HG02763 (cell line): ENCODE measurements around the gene CLEC16A.

Experiments used
- ATAC-seq: cut with Tn5 transposase; IDR thresholded peaks from one replicate; pipeline ENCODE4 v1.9.1; 2021; ENCODE audit warnings: mild to moderate bottlenecking, moderate library complexity; ENCODE audit not compliant: unreplicated experiment

The CLEC16A gene, protein sequence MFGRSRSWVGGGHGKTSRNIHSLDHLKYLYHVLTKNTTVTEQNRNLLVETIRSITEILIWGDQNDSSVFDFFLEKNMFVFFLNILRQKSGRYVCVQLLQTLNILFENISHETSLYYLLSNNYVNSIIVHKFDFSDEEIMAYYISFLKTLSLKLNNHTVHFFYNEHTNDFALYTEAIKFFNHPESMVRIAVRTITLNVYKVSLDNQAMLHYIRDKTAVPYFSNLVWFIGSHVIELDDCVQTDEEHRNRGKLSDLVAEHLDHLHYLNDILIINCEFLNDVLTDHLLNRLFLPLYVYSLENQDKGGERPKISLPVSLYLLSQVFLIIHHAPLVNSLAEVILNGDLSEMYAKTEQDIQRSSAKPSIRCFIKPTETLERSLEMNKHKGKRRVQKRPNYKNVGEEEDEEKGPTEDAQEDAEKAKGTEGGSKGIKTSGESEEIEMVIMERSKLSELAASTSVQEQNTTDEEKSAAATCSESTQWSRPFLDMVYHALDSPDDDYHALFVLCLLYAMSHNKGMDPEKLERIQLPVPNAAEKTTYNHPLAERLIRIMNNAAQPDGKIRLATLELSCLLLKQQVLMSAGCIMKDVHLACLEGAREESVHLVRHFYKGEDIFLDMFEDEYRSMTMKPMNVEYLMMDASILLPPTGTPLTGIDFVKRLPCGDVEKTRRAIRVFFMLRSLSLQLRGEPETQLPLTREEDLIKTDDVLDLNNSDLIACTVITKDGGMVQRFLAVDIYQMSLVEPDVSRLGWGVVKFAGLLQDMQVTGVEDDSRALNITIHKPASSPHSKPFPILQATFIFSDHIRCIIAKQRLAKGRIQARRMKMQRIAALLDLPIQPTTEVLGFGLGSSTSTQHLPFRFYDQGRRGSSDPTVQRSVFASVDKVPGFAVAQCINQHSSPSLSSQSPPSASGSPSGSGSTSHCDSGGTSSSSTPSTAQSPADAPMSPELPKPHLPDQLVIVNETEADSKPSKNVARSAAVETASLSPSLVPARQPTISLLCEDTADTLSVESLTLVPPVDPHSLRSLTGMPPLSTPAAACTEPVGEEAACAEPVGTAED

DNA sequence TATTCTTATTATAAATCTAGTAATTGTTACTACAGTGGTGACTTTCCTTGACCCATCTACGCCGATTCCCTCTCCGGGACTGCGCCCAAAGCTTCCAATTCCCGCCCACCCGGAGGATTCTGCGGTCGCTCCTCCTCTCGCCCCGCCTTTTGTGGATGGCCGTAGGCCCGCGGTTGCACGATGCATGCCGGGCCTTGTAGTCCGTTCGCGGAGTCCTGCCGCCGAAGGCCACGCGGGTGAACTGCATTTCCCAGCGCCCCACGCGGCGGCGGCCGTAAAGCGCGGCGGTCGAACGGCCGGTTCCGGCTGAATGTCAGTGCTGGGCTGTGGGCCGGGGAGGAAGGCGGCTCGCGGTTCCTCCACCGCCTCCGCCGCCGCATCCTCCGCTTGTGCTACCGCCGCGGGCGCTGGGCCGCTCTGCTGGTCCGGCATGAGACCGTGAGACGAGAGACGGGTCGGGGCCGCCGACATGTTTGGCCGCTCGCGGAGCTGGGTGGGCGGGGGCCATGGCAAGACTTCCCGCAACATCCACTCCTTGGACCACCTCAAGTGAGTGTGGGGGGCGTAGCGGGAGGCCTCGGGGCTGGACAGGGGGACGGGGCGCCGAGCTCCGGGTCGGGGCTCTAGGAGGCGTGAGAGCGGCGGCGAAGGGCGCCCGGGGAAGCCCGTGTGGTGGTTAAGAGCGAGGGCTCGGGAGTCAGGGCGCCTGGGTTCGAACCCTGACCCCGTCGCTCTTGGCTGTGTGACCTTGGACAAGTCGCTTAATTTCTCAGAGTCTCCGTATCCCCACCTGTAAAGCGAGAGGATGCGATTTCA lies at the start of gene CLEC16A:
CLEC16A (plus strand) TSS at position 316 of the 816 bp plus-strand sequence; CDS start at position 470, 154 bp downstream.
- peak; percentile 65 for ATAC-seq

DNA sequence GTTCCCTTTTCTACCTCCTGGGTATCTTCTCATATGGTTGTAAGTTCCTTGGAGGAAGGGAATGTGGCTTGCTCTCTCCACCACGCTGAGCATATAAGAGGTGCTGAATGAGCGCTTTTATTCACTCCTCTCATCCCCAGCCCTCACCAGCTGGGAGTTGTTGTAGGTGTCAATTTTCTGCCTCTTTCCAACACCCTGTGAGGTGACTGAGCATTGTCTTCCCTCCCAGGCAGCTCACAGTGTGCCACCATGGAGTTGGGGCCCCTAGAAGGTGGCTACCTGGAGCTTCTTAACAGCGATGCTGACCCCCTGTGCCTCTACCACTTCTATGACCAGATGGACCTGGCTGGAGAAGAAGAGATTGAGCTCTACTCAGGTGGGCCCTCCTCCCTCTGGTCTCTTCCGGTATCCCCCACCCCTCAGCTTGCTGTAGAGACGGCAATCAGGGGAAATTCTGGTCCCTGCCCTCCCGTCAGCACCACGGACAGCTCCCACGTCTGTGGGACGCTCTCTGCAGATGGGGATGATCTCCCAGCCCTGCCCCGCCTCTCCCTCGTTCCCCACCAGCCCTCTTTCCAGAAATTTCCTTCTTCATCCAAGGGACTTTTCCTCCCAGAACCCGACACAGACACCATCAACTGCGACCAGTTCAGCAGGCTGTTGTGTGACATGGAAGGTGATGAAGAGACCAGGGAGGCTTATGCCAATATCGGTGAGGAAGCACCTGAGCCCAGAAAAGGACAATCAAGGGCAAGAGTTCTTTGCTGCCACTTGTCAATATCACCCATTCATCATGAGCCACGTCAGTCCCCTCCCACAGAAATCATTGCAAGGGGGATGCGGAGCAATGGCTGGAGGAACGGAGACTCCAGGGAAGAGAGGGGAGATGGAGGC lies 49.1 kb upstream of the CLEC16A start:
- ATAC-seq, result no peak

DNA sequence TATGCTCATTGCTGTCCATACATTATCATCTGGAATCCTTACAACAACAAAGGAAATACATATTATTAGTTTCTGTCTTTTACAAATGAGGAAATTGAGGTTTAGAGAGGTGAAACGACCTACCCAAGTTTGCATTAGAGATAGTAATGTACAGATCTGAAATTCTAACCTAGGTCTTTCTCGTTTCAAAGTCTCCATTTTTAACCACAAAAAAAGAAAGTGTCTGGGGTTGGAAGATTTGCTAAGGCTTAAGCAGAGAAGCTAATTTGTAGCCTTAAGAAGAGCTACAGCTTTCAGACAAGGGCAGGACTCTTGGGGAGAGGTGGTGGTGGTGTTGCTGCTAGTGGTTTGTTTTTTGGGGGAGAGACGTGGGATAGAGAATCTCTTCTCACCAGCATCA lies 48.2 kb upstream of the CLEC16A start:
- ATAC-seq, result no peak

DNA sequence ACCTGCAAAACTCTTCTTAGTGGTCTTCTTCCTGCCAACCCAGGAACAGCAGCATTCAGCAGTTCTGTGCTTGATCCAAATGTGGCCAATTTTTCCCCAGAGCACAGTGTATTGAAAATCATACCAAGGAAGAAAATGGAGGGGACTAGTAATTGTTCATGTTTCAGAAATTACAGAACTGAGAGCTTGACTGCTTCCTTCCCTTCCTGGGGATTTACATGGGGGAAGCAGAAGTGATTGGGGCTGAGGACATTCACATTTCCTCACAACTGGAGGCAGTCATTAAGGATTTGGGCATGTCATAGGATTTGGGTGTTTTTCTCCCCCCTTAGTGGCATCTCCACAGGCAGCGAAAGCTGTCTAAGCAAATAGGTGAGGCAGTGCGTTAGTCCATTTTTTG lies 47.6 kb upstream of the CLEC16A start:
- ATAC-seq, result no peak

DNA sequence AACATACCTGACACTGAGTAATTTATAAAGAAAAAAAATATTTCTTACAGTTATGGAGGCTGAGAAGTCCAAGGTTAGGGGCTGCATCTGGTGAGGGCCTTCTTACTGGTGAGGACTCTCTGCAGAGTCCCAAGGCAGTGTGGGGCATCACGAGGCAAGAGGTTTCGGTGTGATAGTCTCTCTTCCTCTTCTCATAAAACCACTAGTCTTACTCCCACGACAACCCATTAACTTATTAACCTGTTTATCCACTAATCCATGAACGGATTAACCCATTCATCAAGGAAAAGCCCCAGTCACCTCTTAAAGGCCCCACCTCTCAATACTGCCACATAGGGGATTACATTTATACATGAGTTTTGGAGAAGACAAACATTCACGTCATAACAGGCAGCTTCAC lies 47.2 kb upstream of the CLEC16A start:
- peak; percentile 52 for ATAC-seq

DNA sequence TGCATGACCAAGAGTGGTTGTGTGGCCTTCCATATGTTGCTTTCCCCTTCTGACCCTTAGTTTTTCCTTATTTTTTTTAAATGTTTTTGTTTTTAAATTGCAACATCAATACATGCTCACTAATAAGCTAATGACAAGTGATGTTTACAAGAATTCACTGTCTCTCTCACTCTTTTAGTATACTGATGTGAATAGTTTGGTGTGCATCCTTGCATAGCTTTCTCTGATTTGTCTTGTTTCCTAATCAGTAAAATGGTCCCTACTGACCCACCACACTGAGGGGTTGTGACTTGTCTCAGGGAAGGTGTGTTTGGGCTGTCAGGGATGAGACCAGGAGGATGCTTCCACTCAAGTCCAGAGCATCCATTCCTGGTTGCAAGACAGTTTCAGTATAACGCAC lies 41.4 kb upstream of the CLEC16A start:
- ATAC-seq, result no peak

DNA sequence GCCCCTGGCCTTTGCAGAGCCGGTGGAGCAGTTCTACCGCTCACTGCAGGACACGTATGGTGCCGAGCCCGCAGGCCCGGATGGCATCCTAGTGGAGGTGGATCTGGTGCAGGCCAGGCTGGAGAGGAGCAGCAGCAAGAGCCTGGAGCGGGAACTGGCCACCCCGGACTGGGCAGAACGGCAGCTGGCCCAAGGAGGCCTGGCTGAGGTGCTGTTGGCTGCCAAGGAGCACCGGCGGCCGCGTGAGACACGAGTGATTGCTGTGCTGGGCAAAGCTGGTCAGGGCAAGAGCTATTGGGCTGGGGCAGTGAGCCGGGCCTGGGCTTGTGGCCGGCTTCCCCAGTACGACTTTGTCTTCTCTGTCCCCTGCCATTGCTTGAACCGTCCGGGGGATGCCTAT lies 37.9 kb upstream of the CLEC16A start:
- no peak for ATAC-seq

DNA sequence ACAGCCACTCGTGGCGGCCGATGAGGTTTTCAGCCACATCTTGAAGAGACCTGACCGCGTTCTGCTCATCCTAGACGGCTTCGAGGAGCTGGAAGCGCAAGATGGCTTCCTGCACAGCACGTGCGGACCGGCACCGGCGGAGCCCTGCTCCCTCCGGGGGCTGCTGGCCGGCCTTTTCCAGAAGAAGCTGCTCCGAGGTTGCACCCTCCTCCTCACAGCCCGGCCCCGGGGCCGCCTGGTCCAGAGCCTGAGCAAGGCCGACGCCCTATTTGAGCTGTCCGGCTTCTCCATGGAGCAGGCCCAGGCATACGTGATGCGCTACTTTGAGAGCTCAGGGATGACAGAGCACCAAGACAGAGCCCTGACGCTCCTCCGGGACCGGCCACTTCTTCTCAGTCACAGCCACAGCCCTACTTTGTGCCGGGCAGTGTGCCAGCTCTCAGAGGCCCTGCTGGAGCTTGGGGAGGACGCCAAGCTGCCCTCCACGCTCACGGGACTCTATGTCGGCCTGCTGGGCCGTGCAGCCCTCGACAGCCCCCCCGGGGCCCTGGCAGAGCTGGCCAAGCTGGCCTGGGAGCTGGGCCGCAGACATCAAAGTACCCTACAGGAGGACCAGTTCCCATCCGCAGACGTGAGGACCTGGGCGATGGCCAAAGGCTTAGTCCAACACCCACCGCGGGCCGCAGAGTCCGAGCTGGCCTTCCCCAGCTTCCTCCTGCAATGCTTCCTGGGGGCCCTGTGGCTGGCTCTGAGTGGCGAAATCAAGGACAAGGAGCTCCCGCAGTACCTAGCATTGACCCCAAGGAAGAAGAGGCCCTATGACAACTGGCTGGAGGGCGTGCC lies 37.2 kb upstream of the CLEC16A start:
- no peak for ATAC-seq

DNA sequence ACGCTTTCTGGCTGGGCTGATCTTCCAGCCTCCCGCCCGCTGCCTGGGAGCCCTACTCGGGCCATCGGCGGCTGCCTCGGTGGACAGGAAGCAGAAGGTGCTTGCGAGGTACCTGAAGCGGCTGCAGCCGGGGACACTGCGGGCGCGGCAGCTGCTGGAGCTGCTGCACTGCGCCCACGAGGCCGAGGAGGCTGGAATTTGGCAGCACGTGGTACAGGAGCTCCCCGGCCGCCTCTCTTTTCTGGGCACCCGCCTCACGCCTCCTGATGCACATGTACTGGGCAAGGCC lies 36.7 kb upstream of the CLEC16A start:
- ATAC-seq, result no peak

DNA sequence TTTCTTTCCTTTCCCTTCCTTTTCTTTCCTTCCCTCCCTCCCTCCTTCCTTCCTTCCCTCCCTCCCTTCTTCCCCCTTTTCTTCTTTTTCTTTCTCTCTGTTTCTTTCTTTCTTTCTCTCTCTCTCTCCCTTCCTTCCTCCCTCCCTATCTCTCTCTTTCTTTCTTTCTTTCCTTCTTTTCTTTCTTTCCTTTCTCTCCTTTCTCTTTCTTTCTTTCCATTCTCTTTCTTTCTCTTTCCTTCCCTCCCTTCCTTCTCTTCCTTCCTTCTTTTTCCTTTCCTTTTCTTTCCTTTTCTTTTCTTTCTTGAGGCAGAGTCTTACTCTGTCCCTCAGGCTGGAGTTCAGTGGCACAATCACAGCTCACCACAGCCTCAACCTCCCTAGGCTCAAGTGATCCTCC lies 33.1 kb upstream of the CLEC16A start:
- no peak for ATAC-seq

DNA sequence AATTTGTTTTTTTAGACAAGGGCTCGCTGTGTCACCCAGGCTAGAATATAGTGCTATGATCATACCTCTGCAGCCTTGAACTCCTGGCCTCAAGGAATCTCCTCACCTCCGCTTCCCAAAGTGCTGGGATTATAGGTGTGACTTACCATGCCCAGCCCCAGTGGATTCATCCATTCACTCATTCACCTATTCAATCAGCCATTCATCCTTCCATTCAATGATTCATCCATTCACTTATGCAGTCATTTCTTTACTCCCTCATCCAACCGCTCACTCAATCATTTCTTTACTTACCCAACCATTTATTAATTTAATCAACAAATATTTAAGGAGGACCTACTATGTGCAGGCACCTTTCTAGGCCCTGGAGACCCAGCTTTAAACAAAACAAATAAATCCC lies 27.8 kb upstream of the CLEC16A start:
- ATAC-seq, result no peak

DNA sequence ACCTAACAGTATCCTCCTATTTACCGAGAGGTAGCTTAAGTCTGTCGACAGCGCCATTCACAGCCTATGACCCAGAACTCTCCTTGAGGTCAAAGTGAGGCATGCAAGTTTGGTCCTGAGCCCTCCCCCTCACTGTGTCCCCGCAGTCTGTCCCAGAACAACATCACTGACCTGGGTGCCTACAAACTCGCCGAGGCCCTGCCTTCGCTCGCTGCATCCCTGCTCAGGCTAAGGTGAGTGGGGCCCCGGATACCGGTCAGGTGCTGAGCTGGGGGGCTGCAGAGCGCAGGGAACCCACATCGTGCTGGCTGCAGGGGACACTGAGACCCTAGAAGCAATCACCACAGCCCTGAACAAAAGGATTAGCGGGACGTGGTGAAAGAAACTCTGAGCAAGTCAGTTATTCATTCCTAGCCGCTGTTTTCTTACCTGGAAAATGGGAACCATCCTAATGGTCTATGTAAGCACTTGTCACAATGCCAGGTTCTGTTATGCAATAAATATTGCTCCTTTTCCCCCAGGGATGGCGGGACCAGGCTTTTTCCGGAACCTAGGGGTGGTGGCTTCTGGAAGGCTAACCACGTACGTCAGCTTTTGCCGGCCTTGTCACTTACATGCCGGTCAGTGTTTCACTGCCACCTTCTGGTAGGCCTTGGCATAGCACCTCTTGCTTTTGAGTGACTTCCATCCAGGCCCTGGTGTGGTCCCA lies 25.9 kb upstream of the CLEC16A start:
- ATAC-seq, result no peak

DNA sequence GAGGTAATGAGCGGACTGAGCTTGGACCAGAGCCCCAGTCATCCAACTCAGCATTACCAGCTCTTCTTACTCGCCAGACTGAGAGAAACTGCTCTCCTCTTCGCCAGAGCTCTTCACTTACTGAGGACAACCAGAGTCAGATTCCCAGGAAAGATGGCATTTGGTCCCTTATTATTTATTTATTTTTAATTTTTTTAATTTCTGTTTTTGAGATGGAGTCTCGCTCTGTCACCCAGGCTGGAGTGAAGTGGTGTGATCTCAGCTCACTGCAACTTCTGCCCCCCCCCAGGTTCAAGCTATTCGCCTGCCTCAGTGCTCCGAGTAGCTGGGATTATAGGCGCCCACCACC lies 25.4 kb upstream of the CLEC16A start:
- ATAC-seq, result no peak

DNA sequence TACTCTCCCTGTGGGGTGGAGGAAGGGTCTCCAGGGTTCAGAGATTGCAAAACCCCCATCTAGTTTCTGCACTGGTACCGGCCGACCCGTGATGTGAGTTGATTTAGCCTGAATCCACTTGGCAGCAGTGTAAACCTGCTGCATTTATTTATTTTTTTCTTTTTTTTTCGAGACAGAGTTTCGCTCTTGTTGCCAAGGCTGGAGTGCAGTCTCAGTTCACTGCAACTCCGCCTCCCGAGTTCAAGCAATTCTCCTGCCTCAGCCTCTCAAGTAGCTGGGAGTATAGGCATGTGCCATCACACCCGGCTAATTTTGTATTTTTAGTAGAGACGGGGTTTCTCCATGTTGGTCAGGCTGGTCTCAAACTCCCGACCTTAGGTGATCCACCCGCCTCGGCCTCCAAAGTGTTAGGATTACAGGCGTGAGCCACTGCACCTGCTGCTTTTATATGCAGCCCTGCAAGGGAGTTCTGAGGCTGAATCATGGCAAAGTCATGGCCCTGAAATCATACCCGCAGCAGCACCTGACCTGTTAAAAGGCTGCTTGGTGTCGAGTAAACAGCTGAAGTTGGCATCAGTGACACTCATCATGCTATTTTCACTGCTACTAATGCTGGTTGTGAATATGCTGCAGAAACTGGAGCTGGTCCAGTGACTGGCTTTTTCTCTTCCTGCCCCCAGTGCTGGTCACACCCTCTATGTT lies 23.5 kb upstream of the CLEC16A start:
- no peak for ATAC-seq

DNA sequence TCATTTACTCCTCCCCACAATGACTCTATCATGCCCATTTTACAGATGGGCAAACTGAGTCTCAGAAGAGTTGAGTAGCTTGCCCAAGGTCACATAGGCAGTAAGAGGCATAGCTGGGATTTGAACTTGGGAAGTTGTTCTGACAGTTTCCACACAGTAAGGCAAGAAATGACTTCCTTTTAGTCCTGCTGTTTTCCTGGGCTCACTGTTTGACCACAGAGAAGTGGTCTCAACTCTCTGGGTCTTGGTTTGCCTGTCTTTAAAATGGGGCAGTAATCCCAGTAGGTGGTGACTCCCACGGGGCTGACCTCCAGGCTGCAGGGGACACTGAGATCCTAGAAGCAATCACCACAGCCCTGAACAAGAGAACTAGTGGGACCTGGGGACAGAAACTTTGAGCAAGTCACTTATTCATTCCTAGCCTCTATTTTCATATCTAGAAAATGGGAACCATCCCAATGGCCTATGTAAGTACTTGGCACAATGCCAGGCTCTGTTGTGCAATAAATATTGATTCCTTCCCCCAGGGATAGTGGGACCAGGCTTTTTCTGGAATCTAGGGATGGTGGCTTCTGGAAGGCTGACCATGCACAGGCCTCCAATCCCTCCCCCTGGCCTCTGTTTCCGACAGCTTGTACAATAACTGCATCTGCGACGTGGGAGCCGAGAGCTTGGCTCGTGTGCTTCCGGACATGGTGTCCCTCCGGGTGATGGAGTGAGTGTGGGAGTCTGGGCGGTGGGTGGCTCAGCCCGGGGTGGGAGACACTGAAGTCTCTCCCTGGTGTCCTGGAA lies 22.6 kb upstream of the CLEC16A start:
- no peak for ATAC-seq

DNA sequence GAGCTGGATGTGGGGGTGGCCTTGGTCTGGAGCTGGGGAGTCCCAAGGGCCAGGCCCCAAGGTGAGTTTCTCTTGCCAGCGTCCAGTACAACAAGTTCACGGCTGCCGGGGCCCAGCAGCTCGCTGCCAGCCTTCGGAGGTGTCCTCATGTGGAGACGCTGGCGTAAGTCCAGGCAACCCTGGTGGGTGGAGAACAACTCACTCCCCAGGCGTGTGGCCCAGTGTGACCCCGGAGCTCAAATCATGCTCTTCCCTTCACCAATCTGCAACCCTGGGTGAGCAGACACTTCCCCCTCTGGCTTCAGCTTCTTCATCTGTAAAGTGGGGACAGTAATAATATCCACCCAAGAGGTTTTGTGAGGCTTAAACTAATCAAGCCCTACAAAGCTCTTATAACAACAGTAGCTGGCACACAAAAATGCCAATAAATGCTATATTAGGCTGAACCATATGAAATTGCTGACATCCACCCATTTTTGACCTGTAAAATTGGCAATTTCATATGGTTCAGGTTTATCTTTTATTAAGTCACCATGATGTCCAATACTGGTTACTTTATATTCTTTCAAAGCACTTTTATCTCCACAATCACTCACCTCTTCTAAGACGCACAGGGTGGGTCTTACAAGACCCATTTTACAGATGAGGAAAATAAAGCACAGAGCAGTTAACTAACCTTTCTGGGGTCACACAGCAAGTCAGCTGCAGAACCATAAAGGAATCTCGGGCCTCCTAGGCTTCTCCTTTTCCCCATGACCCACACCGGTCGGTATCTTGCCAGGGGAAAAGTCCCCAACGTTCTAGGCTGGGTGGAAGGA lies 21.8 kb upstream of the CLEC16A start:
- no peak for ATAC-seq
